C1 segment of cervical spinal cord (tissue), 14 donors: ENCODE measurements around the gene DEPDC1B.
"Not testable (repeated sequence)": the region's sequence is repeated elsewhere in the genome, so short reads cannot be mapped to it uniquely, and the experiment has no call there.

ENCODE experiments used
- DNase-seq, 14 donors: peaks; one replicate each; lab custom pipeline; 2025; lab: John Stamatoyannopoulos, UW

DEPDC1B gene, protein sequence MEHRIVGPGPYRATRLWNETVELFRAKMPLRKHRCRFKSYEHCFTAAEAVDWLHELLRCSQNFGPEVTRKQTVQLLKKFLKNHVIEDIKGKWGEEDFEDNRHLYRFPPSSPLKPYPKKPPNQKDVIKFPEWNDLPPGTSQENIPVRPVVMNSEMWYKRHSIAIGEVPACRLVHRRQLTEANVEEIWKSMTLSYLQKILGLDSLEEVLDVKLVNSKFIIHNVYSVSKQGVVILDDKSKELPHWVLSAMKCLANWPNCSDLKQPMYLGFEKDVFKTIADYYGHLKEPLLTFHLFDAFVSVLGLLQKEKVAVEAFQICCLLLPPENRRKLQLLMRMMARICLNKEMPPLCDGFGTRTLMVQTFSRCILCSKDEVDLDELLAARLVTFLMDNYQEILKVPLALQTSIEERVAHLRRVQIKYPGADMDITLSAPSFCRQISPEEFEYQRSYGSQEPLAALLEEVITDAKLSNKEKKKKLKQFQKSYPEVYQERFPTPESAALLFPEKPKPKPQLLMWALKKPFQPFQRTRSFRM

GRCh38 chr5:60699609-60700415, at the start of gene DEPDC1B:
TSS of gene DEPDC1B (minus strand) at chr5:60700166. CDS start at chr5:60700093, 73 bp downstream.
- peak; percentile 13 to 86 (median 78) for DNase-seq

DNA sequence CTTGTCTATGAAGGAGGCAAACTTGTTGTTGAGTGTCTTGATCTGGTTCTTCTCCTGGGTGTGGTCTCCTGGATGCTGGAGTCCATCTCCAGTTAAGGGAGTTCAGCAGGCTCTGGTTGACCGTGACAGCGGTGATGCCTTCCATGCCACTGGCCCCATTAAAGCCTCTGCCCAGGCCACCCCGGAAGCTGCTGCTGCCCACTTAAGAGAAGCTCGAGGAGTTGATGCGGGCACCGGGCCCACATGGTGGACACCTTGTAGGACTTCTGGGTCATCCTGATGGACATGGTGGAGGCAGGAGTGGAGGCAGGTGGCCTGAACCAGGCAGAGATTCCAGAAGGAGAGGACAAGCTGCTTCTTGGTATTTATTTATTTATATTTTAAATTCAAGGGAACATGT, 44.7 kb upstream of the DEPDC1B start:
- DNase-seq = no peak

- no peak for DNase-seq
These were observed 43.7 kb upstream of the DEPDC1B start for GRCh38 chr5:60743511-60744314.

- DNase-seq = no peak
These were observed 40.4 kb upstream of the DEPDC1B start for GRCh38 chr5:60740322-60740721.

- no peak for DNase-seq
These were observed 39.0 kb upstream of the DEPDC1B start for GRCh38 chr5:60738933-60739332.

DNA sequence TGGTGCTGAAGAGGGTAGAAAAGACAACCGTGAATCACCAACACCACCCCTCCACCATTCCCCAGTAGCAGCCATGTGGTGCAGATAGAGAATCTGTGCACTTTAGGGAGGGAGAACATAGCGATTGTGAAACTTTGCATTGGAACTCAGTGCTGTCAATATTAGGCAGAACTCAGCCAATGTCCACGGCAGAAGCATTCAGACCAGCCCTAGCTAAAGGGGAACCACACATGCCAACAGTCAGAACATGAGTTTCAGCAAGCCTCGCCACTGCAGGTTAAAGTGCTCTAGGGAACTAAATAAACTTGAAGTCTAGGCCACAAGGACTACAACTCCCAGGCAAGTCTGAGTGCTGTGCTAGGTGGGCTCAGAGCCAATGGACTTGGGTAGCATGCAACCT, 38.5 kb upstream of the DEPDC1B start:
- no peak for DNase-seq

GRCh38 chr5:60730858-60731257, 30.9 kb upstream of the DEPDC1B start:
- not testable (repeated sequence) for DNase-seq

GRCh38 chr5:60727033-60727679, 27.2 kb upstream of the DEPDC1B start:
- DNase-seq = no peak

GRCh38 chr5:60724126-60724525, 24.2 kb upstream of the DEPDC1B start:
- DNase-seq = no peak

GRCh38 chr5:60722416-60722815, 22.4 kb upstream of the DEPDC1B start:
- DNase-seq = no peak

GRCh38 chr5:60719329-60719728, 19.4 kb upstream of the DEPDC1B start:
- DNase-seq = no peak

GRCh38 chr5:60718166-60718892, 18.4 kb upstream of the DEPDC1B start:
- no peak for DNase-seq

DNA sequence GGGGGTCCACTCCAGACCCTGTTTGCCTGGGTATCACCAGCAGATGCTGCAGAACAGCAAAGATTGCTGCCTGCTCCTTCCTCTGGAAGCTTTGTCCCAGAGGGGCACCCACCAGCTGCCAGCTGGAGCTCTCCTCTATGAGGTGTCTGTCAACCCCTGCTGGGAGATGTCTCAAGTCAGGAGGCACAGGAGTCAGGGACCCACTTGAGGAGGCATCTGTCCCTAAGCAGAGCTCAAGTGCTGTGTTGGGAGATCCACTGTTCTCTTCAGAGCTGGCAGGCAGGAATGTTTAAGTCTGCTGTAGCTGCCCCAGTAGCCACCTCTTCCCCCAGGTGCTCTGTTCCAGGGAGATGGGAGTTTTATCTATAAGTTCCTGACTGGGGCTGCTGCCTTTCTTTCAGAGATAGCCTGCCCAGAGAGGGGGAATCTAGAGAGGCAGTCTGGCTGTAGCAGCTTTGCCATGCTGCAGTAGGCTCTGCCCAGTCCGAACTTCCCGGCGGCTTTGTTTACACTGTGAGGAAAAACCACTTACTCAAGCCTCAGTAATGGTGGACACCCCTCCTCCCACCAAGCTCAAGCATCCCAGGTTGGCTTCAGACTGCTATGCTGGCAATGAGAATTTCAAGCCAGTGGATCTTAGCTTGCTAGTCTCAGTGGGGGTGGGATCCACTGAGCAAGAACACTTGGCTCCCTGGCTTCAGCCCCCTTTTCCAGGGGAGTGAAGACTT, 15.4 kb upstream of the DEPDC1B start:
- DNase-seq = not testable (repeated sequence)

- no peak for DNase-seq
These were observed 13.0 kb upstream of the DEPDC1B start for GRCh38 chr5:60712950-60713349.

GRCh38 chr5:60711892-60712291, 11.9 kb upstream of the DEPDC1B start:
- DNase-seq = not testable (repeated sequence)

DNA sequence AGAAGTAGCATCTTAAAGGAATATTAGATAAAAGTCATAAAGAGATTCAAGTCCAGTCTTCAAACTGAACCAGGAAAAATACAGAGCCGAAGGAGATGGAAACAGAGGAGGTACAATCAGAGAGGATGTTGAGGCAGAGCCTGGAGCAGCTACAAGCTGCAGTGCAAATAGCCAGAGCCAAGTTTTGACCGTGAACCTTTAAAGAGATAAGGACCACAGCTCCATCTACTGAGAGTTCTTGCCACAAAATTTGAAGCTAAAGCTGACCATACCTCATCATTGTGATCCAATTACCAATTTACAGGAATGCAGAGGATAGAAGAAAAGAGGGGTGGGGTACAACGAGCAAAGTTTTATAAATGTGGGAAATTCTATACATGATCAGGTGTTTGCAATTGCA, 10.4 kb upstream of the DEPDC1B start:
- no peak for DNase-seq

GRCh38 chr5:60705144-60705543, 5.2 kb upstream of the DEPDC1B start:
- no peak for DNase-seq

GRCh38 chr5:60703944-60704343, 4.0 kb upstream of the DEPDC1B start:
- DNase-seq = no peak

GRCh38 chr5:60701321-60701968, 1.5 kb upstream of the DEPDC1B start:
- no peak for DNase-seq
